ENCODE measurements around the gene LINGO3.
A peak's percentile ranks its signal among the peaks of the same experiment; 100 is the strongest.

Gene LINGO3

GRCh38 chr19:2270157-2270422 is 37.9 kb downstream of the LINGO3 start:
- no peak for DNase-seq
- in situ Hi-C loops (cut with HindIII; ENCODE audit: low pct_ligation_motif_present, low sequenced_read_pairs): no loop called here
- Histone ChIP-seq H3K27me3 (replicated peaks) (no peaks in the 10 kb centered on the region), H3K27ac (peak overlapping the region; percentile 95), H3K36me3 (replicated peaks) (peaks cover 33% of the 10 kb centered on the region), H3K4me3 (ENCODE audit: low read depth, low read length) (peak overlapping the region; percentile 96)
- no peak for TF ChIP-seq CTCF (IDR thresholded peaks at IDR 0.05; ENCODE audit: low read depth, low read length, missing control alignments)

- H3K27ac ChIP-seq: peak overlapping the region; percentile 95
- H3K4me3 ChIP-seq (ENCODE audit: low read depth, low read length): peak overlapping the region; percentile 96
- no peaks in the 10 kb centered on the region for H3K27me3 ChIP-seq (replicated peaks)
- in situ Hi-C loops (cut with HindIII; ENCODE audit: low pct_ligation_motif_present, low sequenced_read_pairs): no loop called here
- peak; percentile 23 for TF ChIP-seq CTCF (IDR thresholded peaks at IDR 0.05; ENCODE audit: low read depth, low read length, missing control alignments)
- DNase-seq: peak; percentile 93
- H3K36me3 ChIP-seq (replicated peaks): peaks cover 33% of the 10 kb centered on the region
Measured at GRCh38 chr19:2269244-2270156, 38.5 kb downstream of the LINGO3 start.

GRCh38 chr19:2268861-2269243 is 39.1 kb downstream of the LINGO3 start:
- TF ChIP-seq CTCF (IDR thresholded peaks at IDR 0.05; ENCODE audit: low read depth, low read length, missing control alignments): no peak
- Histone ChIP-seq H3K36me3 (replicated peaks) (peaks cover 28% of the 10 kb centered on the region), H3K4me3 (ENCODE audit: low read depth, low read length) (peak overlapping the region; percentile 62), H3K27me3 (replicated peaks) (no peaks in the 10 kb centered on the region), H3K27ac (peak overlapping the region; percentile 47)
- DNase-seq: no peak
- in situ Hi-C loops (cut with HindIII; ENCODE audit: low pct_ligation_motif_present, low sequenced_read_pairs): no loop called here

GRCh38 chr19:2268480-2268830 is 39.5 kb downstream of the LINGO3 start:
- no peak overlapping the region for H3K27ac ChIP-seq
- DNase-seq: no peak
- in situ Hi-C loops (cut with HindIII; ENCODE audit: low pct_ligation_motif_present, low sequenced_read_pairs): no loop called here
- peaks cover 24% of the 10 kb centered on the region for H3K36me3 ChIP-seq (replicated peaks)
- H3K4me3 ChIP-seq (ENCODE audit: low read depth, low read length): peak overlapping the region; percentile 62
- TF ChIP-seq CTCF (IDR thresholded peaks at IDR 0.05; ENCODE audit: low read depth, low read length, missing control alignments): no peak
- H3K27me3 ChIP-seq (replicated peaks): no peaks in the 10 kb centered on the region

GRCh38 chr19:2266183-2266993 is 41.6 kb downstream of the LINGO3 start:
- H3K36me3 ChIP-seq (replicated peaks): peaks cover 6% of the 10 kb centered on the region
- DNase-seq: peak; percentile 74
- in situ Hi-C loops (cut with HindIII; ENCODE audit: low pct_ligation_motif_present, low sequenced_read_pairs): no loop called here
- H3K27me3 ChIP-seq (replicated peaks): no peaks in the 10 kb centered on the region
- no peak for TF ChIP-seq CTCF (IDR thresholded peaks at IDR 0.05; ENCODE audit: low read depth, low read length, missing control alignments)
- H3K27ac ChIP-seq: no peak overlapping the region
- no peak overlapping the region for H3K4me3 ChIP-seq (ENCODE audit: low read depth, low read length)
